ENCODE results near the gene DNAJB12.

DNA sequence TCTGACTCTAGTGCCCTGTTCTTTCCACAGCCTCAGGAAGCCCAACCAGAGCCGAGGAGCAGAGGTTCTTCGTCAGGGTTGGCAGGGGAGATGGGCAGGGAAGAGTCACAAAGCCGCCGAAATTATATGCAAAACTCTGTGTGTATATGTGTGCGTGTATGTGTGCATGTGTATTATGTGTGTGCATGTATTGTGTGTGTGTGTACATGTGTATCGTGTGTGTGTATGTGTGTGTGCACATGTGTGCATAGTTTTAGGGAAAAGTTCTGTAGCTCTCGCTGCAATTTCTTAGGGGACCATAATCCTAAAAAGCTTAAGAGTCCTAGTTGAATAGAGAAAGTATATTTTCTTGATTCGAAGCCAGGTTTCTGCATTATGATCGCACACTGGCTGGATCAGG, 17.0 kb downstream of the DNAJB12 start:
- TF ChIP-seq, protein P1, sequence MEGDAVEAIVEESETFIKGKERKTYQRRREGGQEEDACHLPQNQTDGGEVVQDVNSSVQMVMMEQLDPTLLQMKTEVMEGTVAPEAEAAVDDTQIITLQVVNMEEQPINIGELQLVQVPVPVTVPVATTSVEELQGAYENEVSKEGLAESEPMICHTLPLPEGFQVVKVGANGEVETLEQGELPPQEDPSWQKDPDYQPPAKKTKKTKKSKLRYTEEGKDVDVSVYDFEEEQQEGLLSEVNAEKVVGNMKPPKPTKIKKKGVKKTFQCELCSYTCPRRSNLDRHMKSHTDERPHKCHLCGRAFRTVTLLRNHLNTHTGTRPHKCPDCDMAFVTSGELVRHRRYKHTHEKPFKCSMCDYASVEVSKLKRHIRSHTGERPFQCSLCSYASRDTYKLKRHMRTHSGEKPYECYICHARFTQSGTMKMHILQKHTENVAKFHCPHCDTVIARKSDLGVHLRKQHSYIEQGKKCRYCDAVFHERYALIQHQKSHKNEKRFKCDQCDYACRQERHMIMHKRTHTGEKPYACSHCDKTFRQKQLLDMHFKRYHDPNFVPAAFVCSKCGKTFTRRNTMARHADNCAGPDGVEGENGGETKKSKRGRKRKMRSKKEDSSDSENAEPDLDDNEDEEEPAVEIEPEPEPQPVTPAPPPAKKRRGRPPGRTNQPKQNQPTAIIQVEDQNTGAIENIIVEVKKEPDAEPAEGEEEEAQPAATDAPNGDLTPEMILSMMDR (IDR thresholded peaks at IDR 0.05; ENCODE audit: borderline replicate concordance, extremely low read depth, low read length, poor library complexity, severe bottlenecking): no peak
- TF ChIP-seq EZH2 (IDR thresholded peaks at IDR 0.05; ENCODE audit: borderline replicate concordance, low read depth, low read length, severe bottlenecking): no peak
